HG02870 (cell line): ENCODE results near the gene ANKRD17.

Source experiments
- ATAC-seq: cut with Tn5 transposase; IDR thresholded peaks from one replicate; pipeline ENCODE4 v1.9.1; 2021; ENCODE audit warnings: mild to moderate bottlenecking, moderate library complexity; ENCODE audit not compliant: unreplicated experiment

ANKRD17 gene

DNA sequence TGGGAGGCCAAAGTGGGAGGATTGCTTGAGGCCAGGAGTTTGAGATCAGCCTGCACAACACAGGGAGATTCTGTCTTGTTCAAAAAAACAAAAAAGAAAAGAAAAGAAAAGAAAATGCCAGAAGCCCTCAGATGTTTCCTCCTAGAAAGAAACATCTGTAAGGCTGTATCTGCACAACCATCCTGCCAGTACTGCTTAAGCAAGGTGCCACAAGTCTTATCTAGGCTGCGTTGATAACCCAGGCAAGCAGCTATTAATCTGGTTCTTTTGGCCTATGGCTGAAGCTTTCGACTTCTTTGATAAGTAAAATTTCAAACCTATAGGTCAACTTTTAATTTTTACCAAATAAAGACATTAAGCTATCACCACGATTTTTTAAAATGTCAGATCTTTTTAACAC is 192.2 kb downstream of the ANKRD17 start:
- no peak for ATAC-seq

DNA sequence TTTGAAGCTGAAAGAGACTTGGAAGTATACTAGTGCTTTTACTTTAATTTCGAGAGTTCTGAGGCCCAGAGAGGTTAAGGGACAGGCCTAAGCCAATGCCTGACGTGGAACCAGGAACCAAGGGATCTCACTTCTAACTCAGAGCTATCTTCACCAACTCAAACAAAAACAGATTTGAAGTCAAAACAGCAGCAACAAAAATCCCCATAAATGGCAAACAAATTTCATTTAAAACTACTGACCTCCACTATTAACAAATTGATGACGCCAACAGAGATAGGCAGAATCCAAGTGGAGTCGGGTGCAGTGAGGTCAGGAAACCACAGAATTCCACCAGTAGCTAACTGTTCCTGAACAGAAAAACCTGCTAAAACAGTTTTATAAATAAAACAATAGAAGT is 194.1 kb downstream of the ANKRD17 start:
- no peak for ATAC-seq

DNA sequence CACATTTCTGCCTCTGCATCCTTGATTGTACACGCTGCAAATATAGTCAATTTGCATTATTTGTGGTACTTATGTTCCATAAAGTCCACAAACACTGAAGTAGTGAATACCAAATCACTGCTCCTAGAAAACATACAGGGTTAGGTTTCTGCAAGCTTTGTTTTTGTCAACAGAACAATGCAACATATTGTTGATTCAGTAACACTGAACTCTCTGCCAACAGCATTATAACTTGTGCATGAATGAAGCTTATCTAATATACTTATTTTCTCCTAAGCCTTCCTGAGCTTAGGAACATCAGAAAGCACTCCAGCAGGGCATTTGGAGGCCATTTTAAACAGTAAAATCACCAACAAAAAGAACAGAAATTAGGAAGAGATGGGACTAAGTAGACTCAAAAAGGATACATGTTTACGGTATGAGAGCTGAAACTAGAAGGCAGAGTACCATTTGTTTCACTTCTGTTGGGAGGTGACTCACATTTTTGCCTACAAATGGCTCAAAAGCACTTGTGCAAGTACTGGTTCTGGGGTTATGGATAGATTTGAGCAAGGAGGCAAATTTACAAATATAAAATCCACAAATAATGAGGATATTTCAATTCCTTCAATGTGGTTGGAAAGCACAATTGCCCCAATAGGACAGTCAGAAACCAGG is 203.2 kb downstream of the ANKRD17 start:
- peak; percentile 99 for ATAC-seq

DNA sequence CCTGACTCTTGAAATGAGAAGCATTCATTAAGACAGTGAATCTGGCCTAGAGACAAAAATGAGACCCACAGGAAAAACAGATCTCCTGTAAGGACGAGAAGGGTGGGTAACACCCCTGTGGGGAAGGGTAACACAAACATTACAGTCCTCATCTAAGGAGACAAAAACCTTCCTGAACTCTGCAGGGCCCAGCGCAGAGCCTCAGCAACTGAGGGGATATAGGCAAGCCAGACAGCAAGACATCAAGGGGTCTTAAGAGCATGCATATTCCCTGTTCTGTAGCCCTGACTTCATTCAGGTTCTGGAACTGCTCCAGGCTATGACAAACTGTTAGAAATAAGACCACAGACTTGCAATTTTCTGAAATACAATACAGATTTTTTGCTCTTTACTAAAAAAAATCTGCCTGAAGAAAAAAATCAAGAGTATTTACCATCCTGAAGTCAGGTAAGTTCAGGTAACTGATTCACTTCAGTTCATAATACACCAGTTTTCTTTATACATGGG is 204.6 kb downstream of the ANKRD17 start:
- no peak for ATAC-seq

DNA sequence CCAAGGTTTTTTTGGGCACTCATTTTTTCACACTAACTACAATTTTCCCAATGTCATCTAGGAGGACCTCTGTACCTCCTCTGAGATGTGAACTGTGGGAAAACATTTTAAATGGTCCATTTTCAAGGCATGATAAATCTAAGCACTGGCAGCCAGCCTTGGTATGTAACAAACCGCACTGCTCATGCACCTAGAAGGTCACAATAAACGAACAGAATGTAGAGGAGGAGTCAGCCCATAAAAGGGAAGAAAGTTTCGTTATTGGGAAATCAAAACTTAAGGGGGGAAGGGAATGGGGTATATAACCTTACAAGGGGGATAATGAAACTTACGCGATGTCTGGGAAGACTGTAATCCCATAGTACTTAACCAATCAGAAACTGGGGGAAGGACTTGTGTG is 205.5 kb downstream of the ANKRD17 start:
- ATAC-seq = no peak

DNA sequence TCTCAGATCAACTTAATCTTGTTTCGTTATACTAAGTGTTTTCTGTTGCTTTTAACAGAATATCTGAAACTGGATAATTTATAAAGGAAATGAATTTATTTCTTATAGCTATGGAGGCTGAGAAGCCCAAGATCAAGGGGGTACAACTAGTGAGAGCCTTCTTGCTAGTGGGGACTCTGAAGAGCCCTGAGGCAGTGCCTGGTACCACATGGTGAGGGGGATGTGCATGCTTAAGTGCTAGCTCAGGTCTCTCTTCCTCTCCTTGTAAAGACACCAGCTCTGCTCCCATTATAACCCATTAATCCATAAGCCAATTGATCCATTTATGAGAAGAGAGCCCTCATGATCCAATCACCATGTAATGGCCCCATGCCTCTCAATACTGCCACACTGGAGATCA is 207.0 kb downstream of the ANKRD17 start:
- ATAC-seq = no peak

DNA sequence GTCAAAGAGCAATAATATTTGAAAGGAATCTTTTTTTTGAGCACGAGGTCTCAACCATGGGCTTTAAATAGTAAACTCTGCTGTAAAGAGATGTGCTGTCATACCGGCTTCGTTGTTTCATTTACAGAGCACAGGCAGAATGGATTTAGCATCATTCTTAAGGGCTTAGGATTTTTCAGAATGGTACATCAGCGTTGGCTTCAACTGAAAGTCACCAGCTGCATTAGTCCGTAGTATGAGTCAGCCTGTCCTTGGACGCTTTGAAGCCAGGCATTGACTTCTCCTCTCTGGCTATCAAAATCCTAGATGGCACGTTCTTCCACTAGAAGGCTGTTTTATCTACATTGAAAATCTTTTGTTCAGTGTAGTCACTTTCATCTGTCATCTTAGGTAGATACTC is 212.7 kb downstream of the ANKRD17 start:
- ATAC-seq = no peak

DNA sequence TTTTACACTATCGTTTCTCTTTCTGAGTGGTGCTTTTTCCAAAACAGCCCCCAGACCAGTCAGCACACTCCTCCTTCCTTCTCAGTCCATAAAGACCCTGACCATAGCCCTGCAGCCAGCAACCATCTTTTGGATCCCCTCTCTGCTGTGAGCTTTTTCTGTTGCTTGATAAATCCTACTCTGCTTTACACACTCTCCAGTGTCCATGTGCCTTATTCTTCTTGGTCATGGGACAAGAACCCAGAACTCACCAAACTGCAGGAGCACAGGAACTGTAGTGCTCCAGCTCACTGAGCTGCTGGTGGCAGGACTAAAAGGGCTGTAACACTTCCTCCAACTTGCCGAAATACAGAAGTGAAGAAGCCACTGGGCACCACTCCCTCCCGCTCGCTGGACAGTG is 221.5 kb downstream of the ANKRD17 start:
- no peak for ATAC-seq

DNA sequence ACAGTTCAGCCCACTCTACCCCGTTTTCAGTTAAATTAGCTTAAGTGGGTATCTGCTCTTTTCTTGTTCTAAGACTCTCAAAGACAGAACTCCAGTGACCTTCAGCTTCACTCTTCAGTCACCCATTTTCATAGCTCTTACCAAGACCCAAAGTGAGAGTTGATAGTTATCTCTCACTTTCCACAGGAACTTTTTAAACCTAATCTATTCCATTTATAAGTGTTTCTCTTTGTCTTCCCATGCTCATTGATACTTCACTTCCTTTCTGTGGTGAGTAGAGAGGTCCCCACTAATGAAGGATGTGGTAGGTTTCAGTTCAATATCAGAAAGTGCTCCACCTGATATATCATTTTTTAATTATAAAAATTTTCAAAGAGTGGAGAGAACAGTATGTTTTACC is 222.5 kb downstream of the ANKRD17 start:
- ATAC-seq = peak; percentile 67

DNA sequence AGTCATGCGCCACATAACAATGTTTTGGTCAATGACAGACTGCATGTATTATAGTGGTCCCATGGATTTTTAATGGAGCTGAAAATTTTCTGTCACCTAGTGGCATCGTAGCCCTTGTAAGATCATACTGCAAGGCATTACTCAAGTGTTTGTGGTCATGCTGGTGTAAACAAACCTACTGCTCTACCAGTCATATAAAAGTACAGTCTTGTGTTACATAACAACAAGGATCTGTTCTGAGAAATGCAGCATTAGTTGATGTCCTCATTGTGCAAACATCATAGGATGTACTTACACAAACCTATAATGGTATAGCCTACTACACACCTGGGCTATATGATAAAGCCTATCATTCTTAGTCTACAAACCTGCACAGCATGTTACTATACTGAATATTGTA is 223.7 kb downstream of the ANKRD17 start:
- ATAC-seq = no peak

DNA sequence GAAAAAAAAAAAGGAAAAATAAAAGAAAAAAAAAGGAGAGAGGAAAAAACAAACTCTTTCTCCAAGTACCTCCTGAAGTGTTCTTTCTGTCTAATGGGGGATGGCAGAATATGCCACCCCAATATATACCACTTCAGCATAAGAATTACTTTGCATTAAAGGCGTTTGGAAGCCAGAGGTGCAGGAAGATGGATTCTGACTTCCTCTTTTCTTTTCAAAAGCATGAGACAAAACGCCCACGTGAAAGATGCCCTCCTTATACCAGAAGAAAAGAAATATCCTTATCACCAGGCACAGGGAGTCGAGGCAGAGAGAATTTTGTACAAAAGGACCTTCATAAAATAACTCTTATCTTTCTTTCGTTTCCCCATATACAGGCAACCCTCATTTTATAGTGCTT is 230.0 kb downstream of the ANKRD17 start:
- no peak for ATAC-seq
